Measurements from ENCODE around the gene CFL1. TPM values are rescaled to one million over a fixed set of nuclear protein-coding genes. Genes with fewer than 3 reads are reported as not detected.
A peak's percentile ranks its signal among the peaks of the same experiment; 100 is the strongest.

CFL1 gene
- total and polyA plus RNA-seq, 2 of the 4 experiments (the other 2 are of a cell fraction), result 960 to 2,231 TPM

GRCh38 chr11:65903068-65903481 lies 45.1 kb upstream of the CFL1 start:
- TF ChIP-seq CEBPB (IDR thresholded peaks at IDR 0.05; ENCODE audit: low read depth, low read length), result no peak
- TF ChIP-seq ELK1 (IDR thresholded peaks at IDR 0.05; ENCODE audit: borderline replicate concordance, low read depth, low read length), result no peak
- peak; percentile 76 for TF ChIP-seq MAZ (IDR thresholded peaks at IDR 0.05; ENCODE audit: borderline replicate concordance, low read depth, low read length)
- TF ChIP-seq CHD1 (IDR thresholded peaks at IDR 0.05; ENCODE audit: low read depth, low read length), result no peak
- no peak for TF ChIP-seq RFX5 (IDR thresholded peaks at IDR 0.05; ENCODE audit: low read depth, low read length)
- TF ChIP-seq RCOR1 (IDR thresholded peaks at IDR 0.05; ENCODE audit: insufficient replicate concordance, low read length), result no peak
- no peak for TF ChIP-seq RAD21 (IDR thresholded peaks at IDR 0.05; ENCODE audit: low read length)
- peak; percentile 2; the same call in 1 of the 2 replicates for TF ChIP-seq NFE2L2 (IDR thresholded peaks at IDR 0.05; ENCODE audit: low read depth, low read length)
- no peak for TF ChIP-seq MXI1 (IDR thresholded peaks at IDR 0.05; ENCODE audit: borderline replicate concordance, low read depth, low read length)
- TF ChIP-seq BHLHE40 (IDR thresholded peaks at IDR 0.05; ENCODE audit: low read depth, low read length), result peak; percentile 67
- TF ChIP-seq MAFK (IDR thresholded peaks at IDR 0.05; ENCODE audit: low read depth, low read length), result no peak
- peak; percentile 79 for TF ChIP-seq FOS (IDR thresholded peaks at IDR 0.05; ENCODE audit: low read depth, low read length)
- TF ChIP-seq USF2 (IDR thresholded peaks at IDR 0.05; ENCODE audit: low read depth, low read length), result 0 out of 2 replicates have a peak, but pooled peaks have one; percentile 2
- TF ChIP-seq POLR2A (IDR thresholded peaks at IDR 0.05; ENCODE audit: low read depth, low read length), result peak; percentile 70; the same call in 1 of the 2 replicates
- no peak for TF ChIP-seq CTCF (conservative IDR thresholded peaks at IDR 0.05; ENCODE audit: low read depth, low read length)
- no peak for TF ChIP-seq SMC3 (IDR thresholded peaks at IDR 0.05; ENCODE audit: low read depth, low read length)
- DNase-seq (peak; percentile 91), ATAC-seq (ENCODE audit: low read depth) (peak; percentile 53)
- peak overlapping the region; percentile 77 for H3K4me2 ChIP-seq (ENCODE audit: low read depth, low read length)
- peaks cover 19% of the 10 kb centered on the region for H3K9me1 ChIP-seq (ENCODE audit: insufficient read depth, low read length)
- peak overlapping the region; percentile 99 for H4K91ac ChIP-seq (ENCODE audit: insufficient read depth, low read depth, low read length)
- no TSS peak for BruUV-seq (replicated peaks)
- H2BK120ac ChIP-seq (ENCODE audit: low read depth, low read length), result peak overlapping the region; percentile 100
- ChIA-PET CTCF (no interaction called here), POLR2A (ENCODE audit: unreplicated experiment) (interaction anchor here (0.6 to 1.3 kb wide), 2 partner anchors 9 to 16 kb away, joined by 3 to 4 read pairs; no protein-coding TSS in a partner anchor)
- WGBS, 2 experiments (ENCODE audit: extremely low coverage in 2 of 2, insufficient read length in 1 of 2), result no CpG with 5 or more reads among the region's 5 CpGs
- peak overlapping the region; percentile 94 for H4K5ac ChIP-seq (ENCODE audit: low read depth, low read length)
- in situ Hi-C loops (cut with MboI; ENCODE audit: low sequenced_read_pairs) (no loop called here), intact Hi-C loops (cut with micrococcal nuclease) (loop anchor here (1.0 kb wide), 1 partner anchor 8 kb away; no protein-coding TSS in a partner anchor), dilution Hi-C loops (cut with HindIII; ENCODE audit: low sequenced_read_pairs, unreplicated experiment) (no loop called here)
- peak overlapping the region; percentile 70; the same call in 1 of the 2 replicates for H3K9ac ChIP-seq (ENCODE audit: low read depth, low read length)
- H4K8ac ChIP-seq (ENCODE audit: low read depth in 2 of 2, low read length in 2 of 2), result peak overlapping the region; percentile 89 to 97
- peak overlapping the region; percentile 100 for H2BK5ac ChIP-seq (ENCODE audit: low read depth, low read length, poor library complexity, severe bottlenecking)
- no peaks in the 10 kb centered on the region for H3K27me3 ChIP-seq (ENCODE audit: control insufficient read depth, insufficient read depth, low read length)
- peak overlapping the region; percentile 99 for H2AK9ac ChIP-seq (replicated peaks; ENCODE audit: low read depth, low read length, poor library complexity)
- H3K14ac ChIP-seq (replicated peaks; ENCODE audit: low read depth, low read length), result peak overlapping the region; percentile 98
- peak overlapping the region; percentile 100 for H2AK5ac ChIP-seq (ENCODE audit: low read depth, low read length)
- H4K20me1 ChIP-seq (ENCODE audit: insufficient read depth, low read length), result peaks cover 17% of the 10 kb centered on the region
- peak overlapping the region; percentile 98; the same call in 2 of the 3 replicates for H2BK15ac ChIP-seq (ENCODE audit: low read depth, low read length)
- H3K9me3 ChIP-seq (ENCODE audit: control insufficient read depth, insufficient read depth, low read length), result no peaks in the 10 kb centered on the region
- H3K4me3 ChIP-seq (ENCODE audit: insufficient read depth, low read depth, low read length), result no peak overlapping the region
- peak overlapping the region; percentile 99 for H2BK20ac ChIP-seq (ENCODE audit: low read depth, low read length)
- H3K79me1 ChIP-seq (ENCODE audit: low read depth in 1 of 2, low read length in 2 of 2), result peaks cover 31 to 61% of the 10 kb centered on the region in 2 experiments
- H2AFZ ChIP-seq (replicated peaks; ENCODE audit: low read length, poor library complexity), result peak overlapping the region; percentile 83
- peak overlapping the region; percentile 97 for H3K27ac ChIP-seq (ENCODE audit: insufficient read depth, low read length)
- H3K4ac ChIP-seq (ENCODE audit: low read depth, low read length), result peak overlapping the region; percentile 98
- peak overlapping the region; percentile 99 for H3K23ac ChIP-seq (ENCODE audit: low read depth, low read length)
- peaks cover 3% of the 10 kb centered on the region for H3K36me3 ChIP-seq (ENCODE audit: control insufficient read depth, insufficient read depth, low read length)
- H3K18ac ChIP-seq (ENCODE audit: low read depth, low read length), result peak overlapping the region; percentile 95
- H3K4me1 ChIP-seq (ENCODE audit: control insufficient read depth, insufficient read depth, low read length), result peaks cover 20% of the 10 kb centered on the region
- H3K56ac ChIP-seq (ENCODE audit: extremely low read depth, insufficient read depth, low read length), result peak overlapping the region; percentile 97
